AG20443 (cell line): Measurements from ENCODE around the gene EEF2K.
"Not testable (repeated sequence)": the region's sequence is repeated elsewhere in the genome, so short reads cannot be mapped to it uniquely, and the experiment has no call there.

ENCODE experiments used
- DNase-seq: peaks from one replicate; pipeline ENCODE4 v3.0.0; 2012; ENCODE audit warnings: low spot score, mixed read lengths

EEF2K gene

DNA sequence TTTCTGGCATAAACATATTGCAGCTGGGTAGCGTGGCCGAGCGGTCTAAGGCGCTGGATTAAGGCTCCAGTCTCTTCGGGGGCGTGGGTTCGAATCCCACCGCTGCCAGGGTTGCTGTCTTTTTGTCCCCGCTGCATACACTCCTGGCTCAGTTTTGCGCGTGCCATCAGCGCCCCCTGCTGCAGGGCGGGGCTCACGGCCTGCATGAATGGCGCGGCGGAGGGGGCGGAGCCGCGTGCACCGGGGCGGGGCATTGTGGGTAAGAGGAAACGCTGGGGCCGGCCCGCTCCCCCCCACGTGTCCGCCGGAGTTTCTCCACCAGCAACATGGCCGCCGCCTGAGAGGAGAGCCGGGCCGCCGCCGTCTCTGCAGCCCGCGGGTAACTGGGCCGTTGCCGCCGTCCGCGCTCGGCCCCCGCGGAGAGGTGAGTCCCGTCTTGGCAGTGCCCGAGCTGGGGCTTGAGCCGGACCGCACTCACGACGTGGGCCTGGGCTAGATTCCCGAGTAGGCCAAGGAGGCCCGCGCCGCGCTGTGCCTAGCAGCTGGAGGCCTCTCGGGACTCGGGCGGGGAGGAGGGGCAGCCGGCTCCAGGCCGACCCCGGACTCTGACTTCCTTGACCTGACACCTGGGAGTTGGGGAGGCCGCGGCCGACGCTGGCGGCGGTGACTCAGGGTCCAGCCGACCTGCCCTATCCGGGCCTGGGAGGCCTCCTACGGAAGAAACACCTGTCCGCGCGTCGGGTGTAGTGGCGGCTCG lies 91.2 kb downstream of the EEF2K start, which contains the start of gene POLR3E:
Gene POLR3E (plus strand): TSS at position 296 of the 757 bp plus-strand sequence. CDS start 5,560 bp downstream, outside the sequence.
- DNase-seq: peak; percentile 99

DNA sequence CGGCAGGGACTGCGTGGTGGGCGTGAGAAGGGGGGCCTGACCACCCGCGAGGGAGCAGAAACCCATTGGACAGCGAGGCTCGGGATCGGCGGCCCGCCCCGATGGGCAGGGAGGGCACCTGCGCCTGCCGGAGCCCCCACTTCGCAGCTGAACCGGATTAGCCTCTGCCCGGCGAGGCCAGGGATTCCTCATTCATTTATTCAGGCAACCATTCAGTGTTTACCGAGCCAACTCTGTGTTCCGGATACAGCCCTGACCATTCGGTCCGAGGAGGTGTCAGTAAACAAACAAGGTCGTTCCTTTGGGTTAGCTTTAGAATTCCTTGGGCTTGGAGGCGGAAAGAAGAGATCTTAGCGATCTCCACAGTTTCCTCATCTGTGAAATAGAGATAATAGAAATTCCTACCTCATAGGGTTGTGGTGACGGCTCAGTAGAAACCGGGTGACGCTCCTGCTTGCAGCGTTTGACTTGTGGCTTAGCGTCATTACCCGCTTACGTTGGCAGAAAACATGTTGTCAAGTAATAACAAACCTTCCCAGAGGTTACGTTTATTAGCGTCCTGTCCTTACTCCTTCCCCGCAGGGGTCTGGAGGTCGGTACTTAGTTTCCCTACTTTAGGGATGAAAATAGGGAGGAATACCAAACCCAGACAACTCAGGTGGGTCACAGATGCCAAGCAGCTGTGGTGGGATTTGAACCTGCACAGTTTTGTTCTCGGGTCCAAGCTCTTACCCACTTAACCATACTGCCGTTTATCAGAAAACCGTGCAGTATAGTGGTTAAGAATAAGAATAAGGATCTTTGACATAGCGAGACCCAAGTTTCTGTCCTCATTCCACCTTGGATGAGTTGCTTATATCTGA lies 92.0 kb downstream of the EEF2K start:
- DNase-seq: peak; percentile 82

DNA sequence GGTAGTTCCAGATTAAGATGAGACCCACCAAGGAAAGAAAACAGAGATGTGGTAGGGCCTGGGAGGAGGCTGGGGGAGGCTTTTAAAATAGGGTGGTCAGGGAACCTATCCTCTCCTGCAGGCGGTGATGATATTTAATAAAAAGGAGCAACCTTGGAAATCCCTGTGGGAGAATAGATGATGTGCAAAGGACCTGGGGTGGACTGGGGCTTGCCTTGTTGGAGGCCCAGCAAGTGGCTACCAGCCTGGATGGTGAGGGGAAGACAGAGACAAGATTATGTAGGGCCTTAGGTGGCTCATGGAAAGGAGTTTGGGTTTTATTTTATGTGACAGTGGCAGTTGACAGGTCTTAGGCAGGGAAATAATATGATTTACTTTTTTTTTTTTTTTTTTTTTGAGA lies 93.0 kb downstream of the EEF2K start:
- no peak for DNase-seq

DNA sequence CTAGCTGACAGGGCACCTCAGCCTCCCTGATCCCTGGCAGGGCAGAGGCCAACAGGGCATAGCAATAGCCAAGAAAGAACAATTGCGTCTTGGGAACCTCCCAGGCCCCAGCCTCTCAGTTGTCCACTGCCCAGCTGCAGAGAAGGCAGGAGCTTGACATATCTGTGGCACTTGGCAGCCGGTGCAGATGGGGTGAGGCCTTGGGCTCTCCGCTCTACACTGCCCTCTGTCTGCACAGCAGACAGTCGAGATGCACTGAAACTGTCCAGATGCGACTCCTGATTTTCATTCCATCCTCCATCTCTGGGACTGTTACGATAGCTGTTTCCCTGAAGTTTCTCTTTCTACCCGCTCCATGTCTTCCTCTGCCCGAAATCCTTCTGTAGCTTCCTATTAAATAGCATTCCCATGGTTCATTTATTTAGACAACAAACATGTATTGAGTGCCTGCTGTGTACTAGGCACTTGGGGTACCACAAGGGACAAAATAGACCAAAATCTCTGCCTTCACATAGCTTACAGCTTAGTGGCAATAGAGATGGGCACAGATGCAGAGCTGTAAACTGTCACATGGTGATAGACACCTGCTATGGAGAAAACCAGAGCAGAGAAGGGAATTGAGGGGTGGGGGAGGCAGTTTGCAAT lies 94.5 kb downstream of the EEF2K start:
- peak; percentile 87 for DNase-seq

DNA sequence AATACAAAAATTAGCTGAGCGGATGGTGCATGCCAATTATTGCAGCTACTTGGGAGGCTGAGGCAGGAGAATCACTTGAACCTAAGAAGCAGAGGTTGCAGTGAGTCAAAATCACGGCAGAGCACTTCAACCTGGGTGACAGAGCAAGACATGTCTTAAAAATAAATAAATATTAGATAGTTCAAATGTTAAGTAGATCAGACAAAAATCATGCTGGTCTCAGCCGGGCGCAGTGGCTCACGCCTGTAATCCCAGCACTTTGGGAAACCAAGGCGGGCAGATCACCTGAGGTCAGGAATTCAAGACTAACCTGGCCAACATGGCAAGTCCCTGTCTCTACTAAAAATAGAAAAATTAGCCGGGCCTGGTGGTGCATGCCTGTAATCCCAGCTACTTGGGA lies 95.3 kb downstream of the EEF2K start:
- not testable (repeated sequence) for DNase-seq

DNA sequence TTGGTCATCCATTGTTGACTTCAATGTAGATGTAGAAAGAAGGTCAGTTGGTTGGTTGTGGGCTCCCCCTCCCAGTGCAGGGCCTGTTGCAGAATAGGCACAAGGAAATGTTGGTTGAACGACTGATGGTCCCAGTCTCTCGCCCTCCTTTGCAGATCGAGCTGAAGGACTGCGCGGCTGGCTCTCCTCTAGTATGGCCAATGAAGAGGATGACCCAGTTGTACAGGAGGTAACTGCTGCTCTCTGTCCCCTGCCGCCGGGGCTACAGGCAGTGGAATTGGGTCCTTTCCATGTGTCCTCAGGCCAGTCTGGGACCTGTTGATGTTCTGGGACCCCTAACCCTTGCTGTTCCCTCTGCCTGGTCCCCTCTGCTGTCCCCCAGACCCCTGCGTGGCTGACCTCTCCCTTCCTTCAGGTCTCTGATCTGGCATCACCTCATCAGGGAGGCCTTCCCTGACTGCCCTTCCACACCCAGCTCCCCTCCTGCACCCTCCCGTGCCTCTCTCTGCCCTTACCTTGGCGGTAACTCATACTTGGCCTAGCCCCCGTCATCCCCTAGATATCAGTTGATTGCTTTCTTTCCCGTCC lies 96.8 kb downstream of the EEF2K start:
- no peak for DNase-seq

DNA sequence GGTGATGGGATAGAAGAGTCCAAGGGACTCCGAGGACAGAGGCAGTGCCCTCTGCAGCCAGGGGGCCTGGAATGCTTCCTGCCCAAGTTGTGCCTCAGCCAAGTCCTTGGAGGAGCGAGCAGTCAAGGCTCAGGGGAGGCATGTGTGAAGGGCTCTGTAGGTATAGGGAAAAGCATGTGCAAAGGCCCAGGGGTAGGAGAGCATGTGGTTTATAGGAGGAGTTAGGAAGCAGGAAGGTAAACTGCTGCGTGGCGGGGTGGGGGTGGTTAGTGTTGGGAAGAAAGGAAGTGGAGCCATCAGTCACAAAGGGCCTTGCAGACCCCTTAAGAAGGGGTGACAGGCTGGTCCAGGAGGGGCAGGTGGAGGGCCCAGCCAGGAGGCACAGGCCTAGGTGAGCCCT lies 98.3 kb downstream of the EEF2K start:
- DNase-seq: no peak

DNA sequence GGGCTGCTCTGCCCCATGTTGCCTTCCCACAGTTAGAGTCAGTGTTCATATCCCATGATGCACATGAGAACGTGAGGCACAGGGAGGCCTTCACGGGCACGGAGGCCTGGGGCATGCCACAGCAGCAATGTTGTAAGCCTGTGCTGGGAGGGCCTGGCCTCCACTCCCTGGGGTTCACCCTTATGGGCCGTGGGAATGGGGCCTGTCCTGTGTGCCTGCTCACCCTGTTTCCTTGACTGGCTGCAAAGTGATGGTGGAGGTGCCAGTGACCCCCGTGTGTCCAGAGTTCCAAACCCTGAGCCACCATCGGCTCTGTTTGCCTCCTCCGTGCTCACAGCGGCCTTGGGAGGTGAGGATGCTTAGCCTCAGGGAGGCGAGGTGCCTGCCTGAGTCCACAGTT lies 100.7 kb downstream of the EEF2K start:
- no peak for DNase-seq

DNA sequence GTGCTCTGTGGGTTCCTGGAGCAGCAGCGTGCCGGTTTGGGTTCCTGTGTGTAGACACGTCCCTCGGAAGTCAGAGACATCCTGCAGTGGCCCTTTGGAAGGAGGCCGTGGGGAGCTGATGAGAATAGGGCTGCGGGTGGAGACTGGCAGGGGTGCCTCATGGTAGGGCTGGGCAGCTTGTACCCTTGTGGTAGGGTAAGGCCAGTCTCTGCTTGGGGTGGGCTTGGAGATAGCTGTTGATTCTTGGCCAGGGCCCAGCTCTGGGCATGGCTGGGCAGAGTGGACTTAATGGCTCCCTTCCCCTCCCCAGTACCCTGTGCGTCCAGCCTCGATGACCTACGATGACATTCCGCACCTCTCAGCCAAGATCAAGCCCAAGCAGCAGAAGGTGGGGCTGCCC lies 101.8 kb downstream of the EEF2K start:
- DNase-seq: no peak

DNA sequence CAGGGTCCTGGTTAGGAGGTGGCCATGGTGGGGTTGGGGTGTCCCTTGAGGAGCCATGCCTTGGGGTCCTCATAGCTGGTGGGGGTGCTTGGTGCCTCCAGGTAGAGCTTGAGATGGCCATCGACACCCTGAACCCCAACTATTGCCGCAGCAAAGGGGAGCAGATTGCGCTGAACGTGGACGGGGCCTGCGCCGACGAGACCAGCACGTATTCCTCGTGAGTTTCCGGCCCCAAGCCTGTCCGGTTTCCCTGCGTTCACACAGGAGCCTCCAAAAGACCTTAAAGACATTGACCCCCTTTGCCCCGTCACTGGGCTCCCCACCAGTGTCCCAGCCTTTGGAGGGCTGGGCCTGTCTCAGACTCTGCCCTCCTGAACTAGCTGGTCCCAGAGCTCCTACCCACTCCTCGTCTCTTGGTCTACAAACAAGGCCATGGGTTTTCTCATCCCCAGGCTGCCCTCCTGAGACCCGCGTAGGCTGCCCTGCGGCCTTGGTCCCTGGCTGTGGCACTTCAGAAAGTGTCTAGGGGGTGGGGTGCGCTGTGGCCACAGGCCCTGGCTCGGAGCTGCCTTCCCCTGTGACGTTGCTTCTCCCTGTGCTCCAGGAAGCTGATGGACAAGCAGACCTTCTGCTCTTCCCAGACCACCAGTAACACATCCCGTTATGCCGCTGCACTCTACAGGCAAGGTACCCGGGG lies 102.9 kb downstream of the EEF2K start:
- DNase-seq: no peak

DNA sequence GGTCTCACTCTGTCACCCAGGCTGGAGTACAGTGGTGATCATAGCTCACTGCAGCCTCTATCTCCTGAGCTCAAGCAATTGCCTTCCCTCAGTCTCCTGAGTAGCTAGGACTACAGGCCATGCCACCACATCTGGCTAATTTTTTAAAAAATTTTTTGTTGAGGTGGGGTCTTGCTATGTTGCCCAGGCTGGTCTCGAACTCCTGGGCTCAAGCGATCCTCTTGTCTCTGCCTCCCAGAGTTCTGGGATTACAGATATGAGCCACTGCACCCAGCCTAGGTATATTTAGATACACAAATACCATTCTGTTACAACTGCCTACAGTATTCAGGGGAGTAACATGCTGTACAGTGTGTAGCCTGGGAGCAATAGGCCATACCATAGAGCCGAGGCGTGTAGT lies 105.4 kb downstream of the EEF2K start:
- DNase-seq: no peak

DNA sequence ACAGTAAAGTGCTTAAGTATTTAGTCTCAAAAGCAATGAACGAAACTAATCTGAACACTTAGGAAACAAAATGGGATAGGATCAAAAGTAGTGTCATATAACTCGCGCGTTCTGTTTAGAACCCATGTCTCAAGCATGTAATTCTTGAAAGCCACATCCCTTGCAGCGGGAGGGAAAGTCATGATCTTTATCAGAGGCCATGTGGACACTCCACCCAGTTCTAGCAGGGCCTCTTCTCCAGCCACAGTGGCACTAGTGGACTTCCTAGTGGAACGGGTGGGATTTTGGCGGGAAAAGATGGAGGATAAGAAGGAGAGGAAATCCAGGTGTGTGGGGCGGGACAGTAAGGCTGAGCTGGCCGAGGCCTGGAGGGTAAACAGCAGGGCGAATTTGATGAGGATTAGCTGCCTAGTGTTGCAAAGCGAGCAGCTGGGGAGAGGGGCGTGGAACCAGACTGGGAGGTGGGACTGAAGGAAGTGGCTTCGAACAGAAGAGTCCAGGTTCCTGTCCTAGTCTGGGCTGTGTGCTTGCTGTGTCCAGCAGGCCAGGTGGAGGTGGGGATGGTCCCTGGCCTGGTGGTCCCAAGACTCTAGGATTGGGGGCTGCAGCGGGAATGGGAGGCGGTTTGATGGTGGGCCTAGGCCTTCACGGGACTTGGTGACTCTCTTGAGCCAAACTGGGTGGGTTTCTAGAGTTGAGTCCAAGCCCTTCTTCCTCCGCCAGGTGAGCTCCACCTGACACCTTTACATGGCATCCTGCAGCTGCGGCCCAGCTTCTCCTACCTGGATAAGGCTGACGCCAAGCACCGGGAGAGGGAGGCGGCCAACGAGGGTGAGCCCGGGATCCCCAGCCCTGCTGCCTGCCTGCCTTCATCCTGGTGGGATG lies 107.1 kb downstream of the EEF2K start:
- no peak for DNase-seq

DNA sequence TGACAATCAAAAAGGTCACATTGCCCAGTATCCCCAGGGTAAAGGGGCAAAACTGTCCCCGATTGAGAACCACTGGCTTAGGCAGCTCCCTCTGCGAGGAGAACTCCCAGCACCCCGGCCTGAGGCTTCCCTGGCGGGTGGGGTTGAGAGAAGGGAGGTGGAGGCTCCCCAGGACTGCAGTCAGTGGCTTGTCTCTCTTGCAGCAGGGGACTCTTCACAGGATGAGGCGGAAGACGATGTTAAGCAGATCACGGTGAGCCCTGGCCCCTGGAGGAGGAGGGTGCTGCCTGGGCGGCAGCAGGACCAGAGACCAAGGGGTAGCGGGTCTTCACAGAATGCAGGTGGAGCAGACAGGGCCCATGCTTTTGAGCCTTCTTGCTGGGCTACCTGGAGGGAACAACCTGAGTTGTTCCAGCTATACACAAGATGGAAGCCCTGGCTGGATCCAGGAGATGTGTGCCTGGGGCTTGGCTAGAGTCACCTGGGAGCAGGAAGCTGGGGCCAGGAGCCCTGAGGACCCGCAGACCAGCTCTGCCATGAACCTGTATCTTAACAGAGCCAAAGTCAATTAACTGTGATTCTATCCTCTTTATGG lies 107.9 kb downstream of the EEF2K start:
- DNase-seq: no peak

DNA sequence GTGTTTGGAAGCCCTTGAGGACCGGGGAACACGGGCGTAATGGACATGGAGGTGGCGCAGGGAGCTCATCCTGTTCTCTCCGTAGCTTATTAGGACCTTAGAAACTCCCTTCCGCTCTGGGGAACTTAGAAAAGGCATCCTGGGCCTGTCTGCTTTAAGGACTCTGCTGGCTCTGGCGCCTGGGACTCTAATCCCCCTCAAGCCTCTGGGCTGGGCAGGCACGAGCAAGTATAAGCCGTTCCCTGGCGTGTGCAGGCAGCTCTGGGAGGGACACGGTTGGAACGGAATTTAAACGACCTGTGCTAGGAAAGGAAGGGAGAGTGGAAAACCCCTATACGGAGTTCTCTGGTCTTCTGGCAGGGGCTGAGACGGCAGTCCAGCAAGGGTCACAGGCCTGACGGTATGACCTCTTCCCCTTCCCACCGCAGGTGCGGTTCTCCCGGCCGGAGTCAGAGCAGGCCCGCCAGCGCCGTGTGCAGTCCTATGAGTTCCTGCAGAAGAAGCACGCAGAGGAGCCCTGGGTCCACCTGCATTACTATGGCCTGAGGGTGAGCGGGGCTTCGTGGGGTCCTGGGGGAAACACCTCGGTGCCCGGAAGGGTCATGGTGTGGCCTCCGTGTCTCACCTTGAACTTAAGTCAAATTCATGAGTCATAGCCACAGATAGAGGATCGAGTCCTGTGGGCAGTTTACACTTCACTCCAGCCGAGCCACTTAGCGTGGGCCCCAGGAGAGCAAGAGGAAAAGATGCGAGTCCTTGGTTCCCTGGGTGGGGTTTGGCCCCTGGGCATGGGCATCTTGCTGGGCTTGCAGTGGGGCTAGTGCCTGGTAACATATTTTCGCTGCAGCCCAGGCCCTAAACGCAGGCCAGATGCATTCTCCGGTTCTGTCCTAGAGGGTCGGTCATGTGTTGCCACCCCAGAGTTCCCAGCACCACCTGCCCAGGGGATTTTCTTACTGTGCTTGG lies 108.9 kb downstream of the EEF2K start:
- no peak for DNase-seq

DNA sequence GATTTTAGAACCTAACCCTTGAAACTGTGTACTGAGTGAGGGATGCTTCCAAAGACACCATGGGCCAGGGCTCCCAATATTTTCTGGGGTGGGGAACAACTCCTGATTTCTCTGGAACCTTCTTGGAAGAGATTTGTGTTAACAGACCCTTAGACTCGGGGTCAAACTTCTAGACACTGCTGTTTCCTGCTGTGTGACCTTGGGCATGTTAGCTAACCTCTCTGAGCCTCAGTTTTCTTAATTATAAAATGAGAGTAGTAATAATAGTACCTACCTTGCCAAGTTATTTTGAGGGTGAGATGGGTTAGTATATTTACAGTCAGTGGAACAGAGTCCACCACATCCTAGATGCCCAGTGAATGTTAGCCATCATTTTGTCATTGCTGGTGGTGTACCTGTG lies 109.9 kb downstream of the EEF2K start:
- DNase-seq: no peak

DNA sequence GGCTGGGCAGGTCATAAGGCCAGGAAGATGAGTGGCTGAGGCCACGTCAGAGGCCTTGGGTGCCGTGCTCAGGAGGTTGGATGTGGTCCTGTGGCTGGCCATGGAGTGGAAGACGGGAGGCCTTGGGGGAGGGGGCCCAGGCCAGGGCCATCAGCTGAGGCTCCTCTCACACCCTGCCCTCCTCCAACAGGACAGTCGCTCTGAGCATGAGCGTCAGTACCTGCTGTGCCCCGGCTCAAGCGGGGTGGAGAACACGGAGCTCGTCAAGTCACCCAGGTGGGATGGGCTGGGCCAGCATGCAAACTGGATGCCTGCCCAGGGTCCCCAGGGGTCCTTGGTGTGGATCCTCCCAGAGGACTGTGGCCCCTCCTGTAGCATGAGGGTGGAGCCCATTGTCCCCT lies 110.3 kb downstream of the EEF2K start:
- no peak for DNase-seq

DNA sequence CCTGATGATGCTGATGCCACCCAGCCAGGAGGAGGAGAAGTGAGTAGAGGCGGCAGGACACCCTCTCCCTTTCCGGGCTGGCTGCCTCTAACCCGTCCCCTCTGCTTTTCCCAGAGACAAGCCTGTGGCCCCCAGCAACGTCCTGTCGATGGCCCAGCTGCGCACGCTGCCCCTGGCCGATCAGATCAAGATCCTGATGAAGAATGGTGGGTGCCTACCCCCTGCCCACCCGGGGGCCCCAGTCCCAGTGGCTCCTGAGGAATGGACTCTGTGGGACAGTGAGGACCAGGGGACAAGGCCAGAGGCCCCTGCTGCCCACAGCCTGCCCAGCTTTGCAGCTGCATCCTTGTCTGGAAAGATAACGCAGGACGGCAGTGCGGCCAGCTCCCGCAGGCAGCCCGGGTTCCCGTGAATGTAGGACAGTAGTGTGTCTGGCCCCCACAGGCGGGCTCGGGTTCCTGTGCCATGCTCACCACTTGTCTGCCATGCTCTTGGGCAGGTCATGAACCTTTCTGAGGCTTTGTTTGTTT lies 111.0 kb downstream of the EEF2K start:
- DNase-seq: no peak

DNA sequence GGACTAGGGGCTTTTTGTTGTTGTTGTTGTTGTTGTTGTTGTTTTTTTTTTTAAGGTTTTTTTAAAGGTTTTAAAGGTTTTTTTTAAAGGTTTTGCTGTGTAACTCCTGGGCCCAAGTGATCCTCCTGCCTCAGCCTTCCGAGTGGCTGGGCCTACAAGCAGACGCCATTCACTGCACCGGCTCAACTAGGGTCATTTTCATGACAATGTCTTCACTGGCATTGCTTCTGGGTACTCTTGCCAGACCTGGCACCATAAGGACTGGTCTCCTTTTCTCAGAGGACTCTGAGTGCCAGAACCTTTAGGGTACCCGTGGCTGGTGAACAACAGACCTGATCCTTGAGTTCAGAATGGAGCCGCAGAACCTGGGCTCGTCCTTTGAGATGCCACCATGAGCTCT lies 111.5 kb downstream of the EEF2K start:
- DNase-seq: no peak
